BJ (cell line): Measurements from ENCODE around the gene PRPF4. TPM values are rescaled to one million over a fixed set of nuclear protein-coding genes. Genes with fewer than 3 reads are reported as not detected.
"Not testable (repeated sequence)": the region's sequence is repeated elsewhere in the genome, so short reads cannot be mapped to it uniquely, and the experiment has no call there.

ENCODE experiments used
- CTCF ChIA-PET: fragments of 350-600 bp; formaldehyde crosslinking; extraction: SDS; loops from one replicate; lab custom pipeline; 2021; ENCODE audit warnings: antibody characterized with exemption, inconsistent platforms; lab: Yijun Ruan, JAX
- POLR2A ChIA-PET: fragments of 300-600 bp; sonication (Branson Sonifier 250); formaldehyde crosslinking; extraction: SDS; loops from one replicate; lab custom pipeline; 2021; ENCODE audit warnings: antibody characterized with exemption; lab: Charles Lee
- DNase-seq: peaks from one replicate; pipeline ENCODE4 v3.0.0-alpha.2; 2011; ENCODE audit warnings: low read depth
- H3K27me3 ChIP-seq: 2 replicates; pipeline ENCODE4 v1.6.0; 2011; ENCODE audit warnings: low read length; ENCODE audit not compliant: control insufficient read depth, insufficient read depth
- H3K36me3 ChIP-seq: 2 replicates; pipeline ENCODE4 v1.5.1; 2011; ENCODE audit warnings: low read length; ENCODE audit not compliant: control insufficient read depth, insufficient read depth
- H3K4me3 ChIP-seq: 2 replicates; pipeline ENCODE4 v1.5.1; 2011; ENCODE audit warnings: low read depth, mild to moderate bottlenecking, control low read depth, low read length
- CTCF ChIP-seq: IDR thresholded peaks from 2 replicates; pipeline ENCODE4 v1.5.1; 2011; ENCODE audit warnings: low read depth, mild to moderate bottlenecking, control low read depth, inconsistent platforms, low read length, moderate library complexity; ENCODE audit not compliant: insufficient read depth
- polyA plus RNA-seq: library from polyadenylated mRNA; depleted of rRNA; stranded (reverse); fragments of >200 nt; gene quantifications from 2 replicates; pipeline ENCODE4 v1.2.3, GENCODE V29; 2011

PRPF4 gene
- polyA plus RNA-seq, 1 experiment: 18.3 TPM

- Histone ChIP-seq H3K27me3 (no peaks in the 10 kb centered on the region), H3K36me3 (no peaks in the 10 kb centered on the region), H3K4me3 (no peak overlapping the region)
- CTCF ChIA-PET: no interaction called here
- no peak for TF ChIP-seq CTCF
- DNase-seq: no peak
- POLR2A ChIA-PET: no interaction called here
Observed at GRCh38 chr9:113245894-113246293, 29.6 kb upstream of the PRPF4 start.

DNA sequence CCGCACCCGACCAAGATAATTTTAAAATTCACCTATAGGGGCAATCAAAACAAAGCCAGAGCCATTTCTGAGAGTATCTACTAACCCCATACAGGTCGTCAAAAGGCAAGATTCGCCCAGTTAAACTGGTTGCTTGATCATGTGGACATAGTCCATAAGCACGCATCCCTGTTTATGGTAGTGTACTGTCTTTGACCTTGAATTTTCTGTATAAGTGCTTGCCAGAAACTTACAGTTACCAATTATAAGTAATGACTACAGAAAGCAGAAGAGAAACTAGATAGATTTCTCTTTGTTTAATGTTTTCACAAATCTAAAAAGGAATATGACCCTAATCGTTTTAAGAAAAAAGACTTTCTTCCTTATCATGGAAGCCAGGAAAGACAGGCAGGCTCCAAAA, 28.5 kb upstream of the PRPF4 start:
- no peaks in the 10 kb centered on the region for H3K27me3 ChIP-seq
- DNase-seq: no peak
- POLR2A ChIA-PET: no interaction called here
- no peak overlapping the region for H3K4me3 ChIP-seq
- CTCF ChIA-PET: no interaction called here
- no peak for TF ChIP-seq CTCF
- no peaks in the 10 kb centered on the region for H3K36me3 ChIP-seq

GRCh38 chr9:113247640-113248039, 27.8 kb upstream of the PRPF4 start:
- H3K36me3 ChIP-seq: no peaks in the 10 kb centered on the region
- no peak overlapping the region for H3K4me3 ChIP-seq
- POLR2A ChIA-PET: interaction anchor here (0.7 kb wide), 1 partner anchor 25 kb away, joined by 3 read pairs; no protein-coding TSS in a partner anchor
- no peak for DNase-seq
- no peaks in the 10 kb centered on the region for H3K27me3 ChIP-seq
- CTCF ChIA-PET: no interaction called here
- no peak for TF ChIP-seq CTCF

- H3K4me3 ChIP-seq, H3K27me3 ChIP-seq, POLR2A ChIA-PET, H3K36me3 ChIP-seq, DNase-seq, CTCF ChIA-PET: not testable (repeated sequence)
Observed at GRCh38 chr9:113249661-113250060, 25.8 kb upstream of the PRPF4 start.

DNA sequence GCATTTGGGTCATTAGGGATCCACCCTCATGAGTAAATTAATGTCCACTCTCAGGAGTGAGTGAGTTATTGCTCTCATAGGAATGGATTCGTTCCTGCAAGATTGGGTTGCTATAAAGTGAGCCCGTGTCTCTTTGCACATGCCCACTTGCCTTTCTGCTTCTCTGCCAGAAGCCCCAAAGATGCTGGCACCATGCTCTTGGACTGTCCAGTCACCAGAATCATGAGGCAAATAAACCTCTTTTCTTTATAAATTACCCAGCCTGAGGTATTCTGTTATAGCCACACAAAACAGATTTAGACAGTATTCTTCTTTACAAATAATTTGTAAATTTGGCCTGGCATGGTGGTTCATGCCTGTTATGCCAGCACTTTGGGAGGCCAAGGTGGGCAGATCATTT, 24.7 kb upstream of the PRPF4 start:
- no peak overlapping the region for H3K4me3 ChIP-seq
- POLR2A ChIA-PET: no interaction called here
- DNase-seq: no peak
- H3K27me3 ChIP-seq: no peaks in the 10 kb centered on the region
- H3K36me3 ChIP-seq: no peaks in the 10 kb centered on the region
- TF ChIP-seq CTCF: no peak
- CTCF ChIA-PET: no interaction called here

- peaks cover 6% of the 10 kb centered on the region for H3K36me3 ChIP-seq
- ChIA-PET CTCF (no interaction called here), POLR2A (no interaction called here)
- no peak for TF ChIP-seq CTCF
- DNase-seq: no peak
- no peak overlapping the region for H3K4me3 ChIP-seq
- no peaks in the 10 kb centered on the region for H3K27me3 ChIP-seq
Observed at GRCh38 chr9:113254991-113255390, 20.5 kb upstream of the PRPF4 start.
